DOHH2 (cell line): ENCODE results near the gene TOMM40L.

Experiments used
- EZH2phosphoT487 ChIP-seq: fragments of 200-600 bp; sonication (generic); IDR thresholded peaks from 2 replicates; pipeline ENCODE4 v1.6.1; 2017; ENCODE audit warnings: borderline replicate concordance, mild to moderate bottlenecking, antibody characterized with exemption, low read length, moderate library complexity, mixed read lengths
- TF ChIP-seq, protein P1 (sequence below): fragments of 200-600 bp; sonication (generic); IDR thresholded peaks from one replicate; pipeline ENCODE4 v1.5.1; 2014; ENCODE audit warnings: antibody characterized with exemption, mild to moderate bottlenecking, low read depth, low read length; ENCODE audit not compliant: poor library complexity, severe bottlenecking

DNA sequence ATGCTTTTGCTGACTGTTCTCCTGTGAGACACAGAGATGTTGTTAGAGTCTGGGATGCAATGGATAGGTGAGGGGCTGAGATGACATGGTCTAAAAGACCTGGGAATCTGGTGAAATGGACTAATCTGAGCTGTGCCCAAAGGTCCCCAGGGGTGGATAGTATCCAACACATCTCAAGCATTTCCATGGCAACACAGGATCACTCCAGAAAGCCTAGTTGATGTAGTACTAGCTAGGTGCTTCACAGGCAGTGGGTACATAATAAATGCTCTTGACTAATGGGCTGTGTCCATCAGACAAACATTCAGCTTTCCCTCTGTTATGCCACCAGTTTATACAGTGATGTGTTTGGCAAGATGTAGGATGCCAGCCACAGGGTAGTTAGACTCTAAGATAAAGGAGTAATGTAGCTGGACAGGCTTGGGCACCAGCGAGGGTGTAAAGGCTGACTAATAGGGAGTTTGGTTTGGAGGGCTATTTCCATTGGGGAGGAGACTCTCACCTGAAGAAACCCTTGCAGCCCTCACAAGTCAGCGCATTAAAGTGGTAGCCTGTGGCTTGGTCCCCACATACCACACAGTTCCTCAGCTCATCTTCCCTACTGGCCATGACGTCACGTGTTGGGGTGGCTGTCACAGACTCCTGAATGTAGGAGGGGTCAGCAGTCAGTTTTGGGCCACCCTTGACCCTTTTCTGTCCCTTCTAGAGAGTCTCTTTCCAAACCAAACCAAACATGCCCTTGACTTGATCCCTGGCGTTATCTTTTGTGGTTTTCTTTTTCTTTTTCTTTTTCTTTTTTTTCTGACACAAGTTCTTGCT, 10.3 kb downstream of the TOMM40L start:
- TF ChIP-seq, protein P1, sequence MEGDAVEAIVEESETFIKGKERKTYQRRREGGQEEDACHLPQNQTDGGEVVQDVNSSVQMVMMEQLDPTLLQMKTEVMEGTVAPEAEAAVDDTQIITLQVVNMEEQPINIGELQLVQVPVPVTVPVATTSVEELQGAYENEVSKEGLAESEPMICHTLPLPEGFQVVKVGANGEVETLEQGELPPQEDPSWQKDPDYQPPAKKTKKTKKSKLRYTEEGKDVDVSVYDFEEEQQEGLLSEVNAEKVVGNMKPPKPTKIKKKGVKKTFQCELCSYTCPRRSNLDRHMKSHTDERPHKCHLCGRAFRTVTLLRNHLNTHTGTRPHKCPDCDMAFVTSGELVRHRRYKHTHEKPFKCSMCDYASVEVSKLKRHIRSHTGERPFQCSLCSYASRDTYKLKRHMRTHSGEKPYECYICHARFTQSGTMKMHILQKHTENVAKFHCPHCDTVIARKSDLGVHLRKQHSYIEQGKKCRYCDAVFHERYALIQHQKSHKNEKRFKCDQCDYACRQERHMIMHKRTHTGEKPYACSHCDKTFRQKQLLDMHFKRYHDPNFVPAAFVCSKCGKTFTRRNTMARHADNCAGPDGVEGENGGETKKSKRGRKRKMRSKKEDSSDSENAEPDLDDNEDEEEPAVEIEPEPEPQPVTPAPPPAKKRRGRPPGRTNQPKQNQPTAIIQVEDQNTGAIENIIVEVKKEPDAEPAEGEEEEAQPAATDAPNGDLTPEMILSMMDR: no peak
- TF ChIP-seq EZH2phosphoT487: no peak
